Fibroblast of lung (primary cell): ENCODE data around the gene TOX3. TPM values are rescaled to one million over a fixed set of nuclear protein-coding genes. Genes with fewer than 3 reads are reported as not detected.

ENCODE experiments used
- DNase-seq, 2 donors: peaks; one replicate each; pipeline versions ENCODE4 v3.0.0 to v3.0.0-alpha.2; 2010; ENCODE audit warnings: low read depth in 2 of 2
- H2AFZ ChIP-seq: 2 replicates; pipeline ENCODE4 v1.5.1; 2012; ENCODE audit warnings: low read length, control low read depth, inconsistent platforms
- H3K27ac ChIP-seq: 2 replicates; pipeline ENCODE4 v1.5.1; 2011; ENCODE audit warnings: low read length, control low read depth; ENCODE audit not compliant: insufficient read depth
- H3K27me3 ChIP-seq: 2 replicates; pipeline ENCODE4 v1.5.1; 2011; ENCODE audit warnings: mild to moderate bottlenecking, low read length; ENCODE audit not compliant: control insufficient read depth, insufficient read depth
- H3K36me3 ChIP-seq: 2 replicates; pipeline ENCODE4 v1.5.1; 2011; ENCODE audit warnings: low read length; ENCODE audit not compliant: control insufficient read depth, insufficient read depth
- H3K4me1 ChIP-seq: 2 replicates; pipeline ENCODE4 v1.5.1; 2011; ENCODE audit warnings: low read length; ENCODE audit not compliant: control insufficient read depth, insufficient read depth; ENCODE audit errors: extremely low read depth
- H3K4me2 ChIP-seq: 2 replicates; pipeline ENCODE4 v1.5.1; 2011; ENCODE audit warnings: low read length, control low read depth; ENCODE audit not compliant: insufficient read depth; ENCODE audit errors: extremely low read depth
- H3K4me3 ChIP-seq, 4 experiments: fragments of 200-600 bp in 1 of 4; sonication (generic) in 1 of 4; replicated peaks in 1 of 4; 2 replicates each; pipeline ENCODE4 v1.5.1; 2011 to 2016; ENCODE audit warnings: low read length in 4 of 4, low read depth in 3 of 4, mild to moderate bottlenecking in 3 of 4, control low read depth in 2 of 4, inconsistent platforms in 1 of 4, mixed read lengths in 1 of 4; ENCODE audit not compliant: insufficient read depth in 1 of 4; ENCODE audit errors: control extremely low read depth in 1 of 4
- H3K79me2 ChIP-seq: 2 replicates; pipeline ENCODE4 v1.5.1; 2012; ENCODE audit warnings: mild to moderate bottlenecking, low read length, inconsistent platforms; ENCODE audit not compliant: control insufficient read depth, insufficient read depth
- H3K9ac ChIP-seq: 2 replicates; pipeline ENCODE4 v1.5.1; 2011; ENCODE audit warnings: mild to moderate bottlenecking, low read length, control low read depth; ENCODE audit not compliant: insufficient read depth
- H3K9me3 ChIP-seq: 2 replicates; pipeline ENCODE4 v1.5.1; 2012; ENCODE audit warnings: low read depth, low read length; ENCODE audit not compliant: control insufficient read depth, insufficient read depth
- H4K20me1 ChIP-seq: 2 replicates; pipeline ENCODE4 v1.5.1; 2011; ENCODE audit warnings: low read length; ENCODE audit not compliant: control insufficient read depth, insufficient read depth; ENCODE audit errors: extremely low read depth
- CTCF ChIP-seq, 2 donors: IDR thresholded peaks in 1 of 2; conservative IDR thresholded peaks in 1 of 2; 1 replicate in 1 of 2; 2 replicates in 1 of 2; pipeline ENCODE4 v1.5.1; 2011 to 2012; ENCODE audit warnings: low read length in 2 of 2, control low read depth in 1 of 2, inconsistent platforms in 1 of 2, low read depth in 1 of 2, mild to moderate bottlenecking in 1 of 2
- EZH2 ChIP-seq: IDR thresholded peaks from 2 replicates; pipeline ENCODE4 v1.5.1; 2012; ENCODE audit warnings: low read length, control low read depth, mild to moderate bottlenecking; ENCODE audit errors: missing control alignments
- polyA plus RNA-seq, 2 donors: library from polyadenylated mRNA; depleted of rRNA in 1 of 2; stranded (reverse) in 1 of 2; unstranded in 1 of 2; fragments of >200 nt; gene quantifications; 2 replicates each; pipeline ENCODE4 v1.2.1, GENCODE V29; 2011 to 2012; ENCODE audit warnings: missing spikeins in 1 of 2
- total RNA-seq: library from RNA; depleted of rRNA; stranded (reverse); fragments of >200 nt; gene quantifications from 2 replicates; pipeline ENCODE4 v1.2.1, GENCODE V29; 2014

TOX3 gene
- total and polyA plus RNA-seq, 2 donors (not counting 1 experiment from before 2014, with no cell fraction given), result not detected

- Histone ChIP-seq H3K9ac (no peak overlapping the region), H3K27ac (no peak overlapping the region), H3K9me3 (no peaks in the 10 kb centered on the region), H3K4me1 (no peaks in the 10 kb centered on the region), H3K4me3 (no peak overlapping the region), H3K27me3 (no peaks in the 10 kb centered on the region), H3K36me3 (no peaks in the 10 kb centered on the region), H3K79me2 (no peaks in the 10 kb centered on the region), H4K20me1 (no peaks in the 10 kb centered on the region), H2AFZ (no peak overlapping the region), H3K4me2 (no peak overlapping the region)
- DNase-seq, result no peak
- TF ChIP-seq EZH2, result no peak
- TF ChIP-seq CTCF (conservative IDR thresholded peaks at IDR 0.05 in 1 of 2, IDR thresholded peaks at IDR 0.05 in 1 of 2; ENCODE audit: low read depth in 1 of 2, low read length in 2 of 2), result no peak
These were observed 83.0 kb downstream of the TOX3 start for GRCh38 chr16:52463904-52464303.

GRCh38 chr16:52462816-52463215 lies 84.1 kb downstream of the TOX3 start:
- Histone ChIP-seq H3K36me3 (no peaks in the 10 kb centered on the region), H3K27ac (no peak overlapping the region), H3K4me2 (no peak overlapping the region), H3K79me2 (no peaks in the 10 kb centered on the region), H3K27me3 (no peaks in the 10 kb centered on the region), H4K20me1 (no peaks in the 10 kb centered on the region), H3K9me3 (no peaks in the 10 kb centered on the region), H3K4me1 (no peaks in the 10 kb centered on the region), H3K9ac (no peak overlapping the region), H2AFZ (no peak overlapping the region), H3K4me3 (no peak overlapping the region)
- TF ChIP-seq CTCF (conservative IDR thresholded peaks at IDR 0.05 in 1 of 2, IDR thresholded peaks at IDR 0.05 in 1 of 2; ENCODE audit: low read depth in 1 of 2, low read length in 2 of 2), result no peak
- TF ChIP-seq EZH2, result no peak
- no peak for DNase-seq

- TF ChIP-seq CTCF (conservative IDR thresholded peaks at IDR 0.05 in 1 of 2, IDR thresholded peaks at IDR 0.05 in 1 of 2; ENCODE audit: low read depth in 1 of 2, low read length in 2 of 2), result no peak
- TF ChIP-seq EZH2, result no peak
- Histone ChIP-seq H3K79me2 (no peaks in the 10 kb centered on the region), H2AFZ (no peak overlapping the region), H3K9ac (no peak overlapping the region), H4K20me1 (no peaks in the 10 kb centered on the region), H3K36me3 (no peaks in the 10 kb centered on the region), H3K4me2 (no peak overlapping the region), H3K9me3 (no peaks in the 10 kb centered on the region), H3K27me3 (no peaks in the 10 kb centered on the region), H3K4me3 (no peak overlapping the region), H3K4me1 (no peaks in the 10 kb centered on the region), H3K27ac (no peak overlapping the region)
- DNase-seq, result no peak
These were observed 86.2 kb downstream of the TOX3 start for GRCh38 chr16:52460639-52461178.
